K562 (cell line): Measurements from ENCODE around the gene TOX2. TPM values are rescaled to one million over a fixed set of nuclear protein-coding genes. Genes with fewer than 3 reads are reported as not detected.
A peak's percentile ranks its signal among the peaks of the same experiment; 100 is the strongest.

Experiments
- ATAC-seq: fragments of 200-7000 bp; cut with Tn5 transposase; 3 replicates; pipeline ENCODE4 v1.9.1; 2020; ENCODE audit warnings: moderate library complexity
- BruUV-seq: library from RNA; stranded (reverse); fragments of 400-500 nt; replicated peaks from 2 replicates; lab custom pipeline; 2021; lab: Mats Ljungman, UMichigan
- CTCF ChIA-PET: fragments of 300-600 bp; formaldehyde crosslinking; extraction: SDS; loops from one replicate; lab custom pipeline; 2021; ENCODE audit warnings: low intra/inter-chr PET ratio; lab: Yijun Ruan, JAX
- POLR2A ChIA-PET: fragments of 300-600, 350-650 bp; sonication (Branson Sonifier 250); formaldehyde crosslinking; extraction: SDS; loops from one replicate; lab custom pipeline; 2021; ENCODE audit warnings: antibody characterized with exemption, inconsistent platforms; lab: Yijun Ruan, JAX
- DNase-seq, 4 experiments: peaks; one replicate each; pipeline versions ENCODE4 v3.0.0 to v3.0.0-alpha.2; 2011 to 2018; ENCODE audit warnings: low spot score in 3 of 4, mixed read lengths in 3 of 4; ENCODE audit errors: extremely low read depth in 1 of 4
- FAIRE-seq: peaks from 2 replicates; lab custom pipeline; 2011; peaks lifted over from hg19 to GRCh38; lab: Jason Lieb, UNC
- H2AFZ ChIP-seq: 2 replicates; pipeline ENCODE4 v1.6.0; 2011; ENCODE audit warnings: low read depth, low read length, control low read depth, inconsistent platforms
- H3K27ac ChIP-seq: fragments of 200-600 bp; 3 replicates; pipeline ENCODE4 v1.8.0; 2011; ENCODE audit warnings: low read depth, mild to moderate bottlenecking, control low read depth, inconsistent platforms, low read length, moderate library complexity, mixed read lengths; ENCODE audit errors: extremely low read depth
- H3K27me3 ChIP-seq, 2 experiments: fragments of 300-600 bp in 1 of 2; 2 replicates in 1 of 2; 3 replicates in 1 of 2; pipeline versions ENCODE4 v1.6.0 to v1.8.0; 2011; ENCODE audit warnings: inconsistent platforms in 2 of 2, low read length in 2 of 2, mild to moderate bottlenecking in 1 of 2, mixed read lengths in 1 of 2, moderate library complexity in 1 of 2; ENCODE audit not compliant: control insufficient read depth in 2 of 2, insufficient read depth in 2 of 2
- H3K36me3 ChIP-seq: fragments of 300-600 bp; 3 replicates; pipeline ENCODE4 v1.8.0; 2011; ENCODE audit warnings: mild to moderate bottlenecking, low read length, inconsistent platforms; ENCODE audit not compliant: control insufficient read depth, insufficient read depth
- H3K4me1 ChIP-seq, 2 experiments: fragments of 200-600 bp in 1 of 2; replicated peaks in 1 of 2; 2 replicates in 1 of 2; 3 replicates in 1 of 2; pipeline versions ENCODE4 v1.5.1 to v1.8.0; 2011; ENCODE audit warnings: inconsistent platforms in 2 of 2, low read length in 2 of 2, mild to moderate bottlenecking in 1 of 2, mixed read lengths in 1 of 2, moderate library complexity in 1 of 2; ENCODE audit not compliant: control insufficient read depth in 2 of 2, insufficient read depth in 2 of 2
- H3K4me2 ChIP-seq: 2 replicates; pipeline ENCODE4 v1.6.1; 2011; ENCODE audit warnings: low read length, control low read depth, inconsistent platforms, mixed read lengths; ENCODE audit not compliant: insufficient read depth
- H3K4me3 ChIP-seq: fragments of 200-600 bp; sonication (generic), shearing (Covaris generic); 2 replicates; pipeline ENCODE4 v1.5.1; 2016; ENCODE audit warnings: control low read depth, inconsistent platforms
- H3K79me2 ChIP-seq: fragments of 200-600 bp; 3 replicates; pipeline ENCODE4 v1.8.0; 2011; ENCODE audit warnings: low read length, inconsistent platforms; ENCODE audit not compliant: control insufficient read depth, insufficient read depth
- H3K9ac ChIP-seq, 2 experiments: 2 replicates each; pipeline versions ENCODE4 v1.6.0 to v1.6.1; 2011; ENCODE audit warnings: low read depth in 2 of 2, low read length in 2 of 2, control low read depth in 1 of 2, inconsistent platforms in 1 of 2, mild to moderate bottlenecking in 1 of 2, mixed read lengths in 1 of 2; ENCODE audit not compliant: insufficient read depth in 1 of 2
- H3K9me1 ChIP-seq: one replicate; pipeline ENCODE4 v1.6.0; 2011; ENCODE audit warnings: inconsistent platforms, mild to moderate bottlenecking, low read length, moderate library complexity; ENCODE audit not compliant: control insufficient read depth, insufficient read depth
- H3K9me3 ChIP-seq: replicated peaks from 2 replicates; pipeline ENCODE4 v1.5.1; 2011; ENCODE audit warnings: low read depth, low read length, inconsistent platforms; ENCODE audit not compliant: control insufficient read depth, insufficient read depth
- H4K20me1 ChIP-seq: replicated peaks from 2 replicates; pipeline ENCODE4 v1.6.1; 2011; ENCODE audit warnings: low read length, inconsistent platforms, mixed read lengths; ENCODE audit not compliant: control insufficient read depth, insufficient read depth
- CBFA2T2 ChIP-seq: fragments of 450-650 bp; conservative IDR thresholded peaks from 2 replicates; pipeline ENCODE4 v1.6.1; 2017; ENCODE audit warnings: mild to moderate bottlenecking
- ETS2 ChIP-seq: IDR thresholded peaks from 2 replicates; pipeline ENCODE4 v1.6.1; 2016; ENCODE audit warnings: borderline replicate concordance, missing genetic modification characterization, mild to moderate bottlenecking, moderate library complexity, missing compliant biosample characterization; ENCODE audit not compliant: poor library complexity, severe bottlenecking
- EZH2 ChIP-seq: IDR thresholded peaks from 2 replicates; pipeline ENCODE4 v1.6.1; 2012; ENCODE audit warnings: low read depth, mild to moderate bottlenecking, inconsistent platforms, low read length, borderline replicate concordance
- FOXK1 ChIP-seq: sonication (generic); formaldehyde crosslinking; IDR thresholded peaks from 2 replicates; pipeline ENCODE4 v1.8.0; 2022; ENCODE audit warnings: missing genetic modification reagents, mild to moderate bottlenecking, borderline replicate concordance
- NFIC ChIP-seq: fragments of 450-650 bp; IDR thresholded peaks from 2 replicates; pipeline ENCODE4 v1.6.1; 2017; ENCODE audit warnings: mild to moderate bottlenecking, inconsistent platforms
- NRF1 ChIP-seq, 2 experiments: fragments of 450-650 bp; IDR thresholded peaks in 1 of 2; conservative IDR thresholded peaks in 1 of 2; 2 replicates each; pipeline ENCODE4 v1.6.1; 2014; ENCODE audit warnings: mild to moderate bottlenecking in 2 of 2
- POLR2AphosphoS5 ChIP-seq: IDR thresholded peaks from 2 replicates; pipeline ENCODE4 v1.6.1; 2011; ENCODE audit warnings: mild to moderate bottlenecking, low read depth, low read length, moderate library complexity; ENCODE audit not compliant: control insufficient read depth, insufficient read depth
- U2AF2 ChIP-seq: fragments of 200-400 bp; formaldehyde crosslinking; optimal IDR thresholded peaks from 2 replicates; pipeline ENCODE3; 2017; ENCODE audit warnings: low read depth, mild to moderate bottlenecking, low read length
- ZNF668 ChIP-seq: fragments of 250-450 bp; sonication (Bioruptor Pico); IDR thresholded peaks from 2 replicates; pipeline ENCODE4 v1.8.0; 2022; ENCODE audit warnings: mild to moderate bottlenecking, inconsistent platforms
- WGBS: fragments of 100-300 bp; shearing (Covaris generic); methylation state at CpG from one replicate; pipeline ENCODE4 v1.1.6; 2016; ENCODE audit warnings: low coverage, mixed read lengths; ENCODE audit not compliant: insufficient coverage; ENCODE audit errors: missing lambda C conversion rate; 5-methylcytosine and 5-hydroxymethylcytosine counted together
- in situ Hi-C: fragments of 300-500 bp; cut with MboI; formaldehyde crosslinking; loops from 4 replicates; pipeline ENCODE4 v1.15.0; 2018; ENCODE audit warnings: inconsistent platforms, mixed read lengths
- intact Hi-C: fragments of 100-400 bp; cut with micrococcal nuclease; formaldehyde crosslinking; loops from 2 replicates; pipeline ENCODE4 v1.14.2; 2022
- polyA plus RNA-seq, 8 experiments: library from polyadenylated mRNA; depleted of rRNA in 4 of 8; stranded (reverse) in 5 of 8; unstranded in 3 of 8; fragments of >200 nt; fragmentation: Nextera tagmentation in 2 of 8; fragmentation: Illumina TruSeq in 1 of 8; extraction: Ambion mirVana in 2 of 8; extraction: Trizol in 1 of 8; gene quantifications; 2 replicates each; pipeline versions ENCODE4 v1.2.1 to v1.2.3, GENCODE V29; 2011 to 2014; ENCODE audit warnings: inconsistent platforms in 1 of 8, missing spikeins in 1 of 8
- total RNA-seq, 7 experiments: library from RNA; depleted of rRNA in 6 of 7; stranded (reverse); fragments of >200 nt in 6 of 7; fragmentation: Illumina TruSeq in 2 of 7; extraction: Trizol in 2 of 7; gene quantifications; 2 replicates each; pipeline versions ENCODE4 v1.2.1 to v1.2.3, GENCODE V29; 2011 to 2021; ENCODE audit warnings: low replicate concordance in 1 of 7
- TF ChIP-seq, protein P1 (sequence below): fragments of 450-650 bp; IDR thresholded peaks from 2 replicates; pipeline ENCODE4 v1.6.1; 2017; ENCODE audit warnings: antibody characterized with exemption
- TF ChIP-seq, protein P2 (sequence below): fragments of 450-650 bp; formaldehyde crosslinking; conservative IDR thresholded peaks from 2 replicates; pipeline ENCODE4 v1.4.0; 2022; ENCODE audit warnings: mild to moderate bottlenecking, missing genetic modification characterization

The TOX2 gene
- total and polyA plus RNA-seq, 9 of the 15 experiments (the other 6 are each of a cell fraction or from before 2014, with no cell fraction given) = not detected

DNA sequence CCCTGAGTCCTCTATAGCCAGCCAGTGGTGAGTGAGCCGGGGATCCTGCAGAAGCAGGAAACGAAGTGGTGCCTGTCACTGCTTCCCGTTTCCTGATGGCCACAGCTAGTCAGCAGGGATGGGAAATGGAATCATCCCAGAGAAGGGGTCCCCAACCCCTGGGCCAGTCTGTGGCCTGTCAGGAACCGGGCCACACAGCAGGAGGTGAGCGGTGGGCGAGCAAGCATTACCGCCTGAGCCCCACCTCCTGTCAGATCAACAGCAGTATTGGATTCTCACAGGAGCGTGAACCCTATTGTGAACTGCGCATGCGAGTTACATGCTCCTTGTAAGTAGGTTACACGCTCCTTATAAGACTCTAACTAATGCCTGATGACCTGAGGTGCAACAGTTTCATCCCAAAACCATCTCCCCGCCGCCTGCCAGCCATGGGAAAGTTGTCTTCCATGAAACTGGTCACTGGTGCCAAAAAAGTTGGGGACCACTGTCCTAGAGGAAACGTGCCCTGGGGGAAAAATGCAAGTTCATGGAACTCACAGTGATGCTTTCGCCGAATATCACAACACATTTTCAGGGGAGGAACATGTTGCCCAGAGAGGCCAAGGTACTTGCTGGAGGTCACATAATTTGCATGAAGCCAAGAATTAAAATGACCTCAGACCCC lies 158.5 kb downstream of the TOX2 start:
- H3K9me3 ChIP-seq = no peaks in the 10 kb centered on the region
- WGBS = 2% methylated on average over 14 of the region's 16 CpGs
- FAIRE-seq (no peak), ATAC-seq (no peak), DNase-seq (no peak)
- intact Hi-C loops = no loop called here
- no TSS peak for BruUV-seq
- H3K4me3 ChIP-seq = no peak overlapping the region
- no peak overlapping the region for H3K9ac ChIP-seq
- no peak overlapping the region for H2AFZ ChIP-seq
- H3K27me3 ChIP-seq = peaks cover 54 to 81% of the 10 kb centered on the region in 2 experiments
- no peaks in the 10 kb centered on the region for H3K4me1 ChIP-seq
- POLR2A ChIA-PET = no interaction called here
- CTCF ChIA-PET = no interaction called here
- H3K79me2 ChIP-seq = no peaks in the 10 kb centered on the region
- no peak overlapping the region for H3K4me2 ChIP-seq
- H3K27ac ChIP-seq = no peak overlapping the region
- H3K9me1 ChIP-seq = peaks cover 3% of the 10 kb centered on the region
- H3K36me3 ChIP-seq = no peaks in the 10 kb centered on the region
- H4K20me1 ChIP-seq = no peaks in the 10 kb centered on the region; the same call in 1 of the 2 replicates
- TF ChIP-seq EZH2 (no peak), FOXK1 (CRISPR knock-in tag) (no peak), ZNF668 (no peak), NRF1 (conservative IDR thresholded peaks at IDR 0.05 in 1 of 2, IDR thresholded peaks at IDR 0.05 in 1 of 2) (peak in 1 of 2 experiments; percentile 20; a peak in 1 of 4 replicates)
- in situ Hi-C loops = no loop called here

DNA sequence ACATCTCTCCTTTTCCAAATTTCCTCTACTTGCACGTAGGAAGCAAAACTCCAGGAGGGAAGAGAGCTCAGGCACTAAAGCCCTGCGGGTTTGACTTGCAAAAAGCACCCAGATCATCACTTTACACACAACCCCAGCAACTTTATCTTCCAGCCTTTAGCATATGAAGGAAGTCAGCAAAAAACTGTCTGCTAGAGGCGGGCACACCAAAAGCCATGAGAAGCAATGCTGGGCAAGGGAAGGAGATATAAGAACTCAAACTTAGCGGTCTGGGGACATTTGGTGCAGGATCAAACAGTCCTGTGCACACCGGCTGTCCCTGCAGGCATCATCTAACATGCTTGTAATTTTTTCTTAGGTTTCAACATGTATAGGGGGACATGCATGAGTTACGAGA lies 159.0 kb downstream of the TOX2 start:
- no peaks in the 10 kb centered on the region for H3K36me3 ChIP-seq
- no peaks in the 10 kb centered on the region for H3K79me2 ChIP-seq
- no peak overlapping the region for H3K4me2 ChIP-seq
- ChIA-PET POLR2A (no interaction called here), CTCF (no interaction called here)
- H3K9me3 ChIP-seq = no peaks in the 10 kb centered on the region
- H3K9me1 ChIP-seq = peaks cover 3% of the 10 kb centered on the region
- ATAC-seq (no peak), FAIRE-seq (no peak), DNase-seq (no peak)
- no peaks in the 10 kb centered on the region for H3K4me1 ChIP-seq
- no peak overlapping the region for H3K4me3 ChIP-seq
- intact Hi-C loops (no loop called here), in situ Hi-C loops (no loop called here)
- WGBS = 0% methylated on average over 6 of the region's 6 CpGs
- no peaks in the 10 kb centered on the region; the same call in 1 of the 2 replicates for H4K20me1 ChIP-seq
- no peak overlapping the region for H3K9ac ChIP-seq
- BruUV-seq = no TSS peak
- peaks cover 53 to 80% of the 10 kb centered on the region in 2 experiments for H3K27me3 ChIP-seq
- H2AFZ ChIP-seq = no peak overlapping the region
- H3K27ac ChIP-seq = no peak overlapping the region
- TF ChIP-seq CBFA2T2 = no peak
- TF ChIP-seq, protein P1, sequence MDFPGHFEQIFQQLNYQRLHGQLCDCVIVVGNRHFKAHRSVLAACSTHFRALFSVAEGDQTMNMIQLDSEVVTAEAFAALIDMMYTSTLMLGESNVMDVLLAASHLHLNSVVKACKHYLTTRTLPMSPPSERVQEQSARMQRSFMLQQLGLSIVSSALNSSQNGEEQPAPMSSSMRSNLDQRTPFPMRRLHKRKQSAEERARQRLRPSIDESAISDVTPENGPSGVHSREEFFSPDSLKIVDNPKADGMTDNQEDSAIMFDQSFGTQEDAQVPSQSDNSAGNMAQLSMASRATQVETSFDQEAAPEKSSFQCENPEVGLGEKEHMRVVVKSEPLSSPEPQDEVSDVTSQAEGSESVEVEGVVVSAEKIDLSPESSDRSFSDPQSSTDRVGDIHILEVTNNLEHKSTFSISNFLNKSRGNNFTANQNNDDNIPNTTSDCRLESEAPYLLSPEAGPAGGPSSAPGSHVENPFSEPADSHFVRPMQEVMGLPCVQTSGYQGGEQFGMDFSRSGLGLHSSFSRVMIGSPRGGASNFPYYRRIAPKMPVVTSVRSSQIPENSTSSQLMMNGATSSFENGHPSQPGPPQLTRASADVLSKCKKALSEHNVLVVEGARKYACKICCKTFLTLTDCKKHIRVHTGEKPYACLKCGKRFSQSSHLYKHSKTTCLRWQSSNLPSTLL = no peak
- TF ChIP-seq ETS2 (tag) = no peak
- TF ChIP-seq, protein P2, sequence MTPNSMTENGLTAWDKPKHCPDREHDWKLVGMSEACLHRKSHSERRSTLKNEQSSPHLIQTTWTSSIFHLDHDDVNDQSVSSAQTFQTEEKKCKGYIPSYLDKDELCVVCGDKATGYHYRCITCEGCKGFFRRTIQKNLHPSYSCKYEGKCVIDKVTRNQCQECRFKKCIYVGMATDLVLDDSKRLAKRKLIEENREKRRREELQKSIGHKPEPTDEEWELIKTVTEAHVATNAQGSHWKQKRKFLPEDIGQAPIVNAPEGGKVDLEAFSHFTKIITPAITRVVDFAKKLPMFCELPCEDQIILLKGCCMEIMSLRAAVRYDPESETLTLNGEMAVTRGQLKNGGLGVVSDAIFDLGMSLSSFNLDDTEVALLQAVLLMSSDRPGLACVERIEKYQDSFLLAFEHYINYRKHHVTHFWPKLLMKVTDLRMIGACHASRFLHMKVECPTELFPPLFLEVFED (CRISPR knock-in tag) = no peak
- TF ChIP-seq U2AF2 = no peak
- no peak for TF ChIP-seq POLR2AphosphoS5
- TF ChIP-seq NFIC = no peak
